GM10847 (cell line): ENCODE results near the gene KCTD2.
A peak's percentile ranks its signal among the peaks of the same experiment; 100 is the strongest.

Experiments used
- POLR2A ChIP-seq: IDR thresholded peaks from 2 replicates; pipeline ENCODE4 v1.6.1; 2011; ENCODE audit not compliant: insufficient read length; ENCODE audit errors: extremely low read depth

The KCTD2 gene

GRCh38 chr17:75046407-75047289, at the start of gene KCTD2, which contains the start of gene ATP5PD:
Gene KCTD2 (plus strand): TSS chr17:75047225. CDS start chr17:75047251, 26 bp downstream.
Gene ATP5PD (minus strand): TSS chr17:75046969. CDS start chr17:75042650, 4,319 bp downstream.
- peak; percentile 89 for TF ChIP-seq POLR2A

- TF ChIP-seq POLR2A, result no peak
Measured at GRCh38 chr17:74998783-74999182, 48.2 kb upstream of the KCTD2 start.

GRCh38 chr17:74999523-74999922, 47.5 kb upstream of the KCTD2 start:
- TF ChIP-seq POLR2A, result no peak

GRCh38 chr17:75001915-75002843, 44.8 kb upstream of the KCTD2 start:
- TF ChIP-seq POLR2A, result no peak

- no peak for TF ChIP-seq POLR2A
Measured at GRCh38 chr17:75003070-75003956, 43.7 kb upstream of the KCTD2 start.

GRCh38 chr17:75003957-75004355, 43.1 kb upstream of the KCTD2 start:
- TF ChIP-seq POLR2A, result no peak

GRCh38 chr17:75004371-75004770, 42.7 kb upstream of the KCTD2 start:
- no peak for TF ChIP-seq POLR2A

GRCh38 chr17:75005291-75005690, 41.7 kb upstream of the KCTD2 start:
- TF ChIP-seq POLR2A, result no peak

GRCh38 chr17:75006653-75007052, 40.4 kb upstream of the KCTD2 start:
- no peak for TF ChIP-seq POLR2A

- no peak for TF ChIP-seq POLR2A
Measured at GRCh38 chr17:75008373-75008772, 38.7 kb upstream of the KCTD2 start.

- no peak for TF ChIP-seq POLR2A
Measured at GRCh38 chr17:75009139-75009724, 37.8 kb upstream of the KCTD2 start.

- TF ChIP-seq POLR2A, result no peak
Measured at GRCh38 chr17:75010683-75011400, 36.2 kb upstream of the KCTD2 start.

- TF ChIP-seq POLR2A, result no peak
Measured at GRCh38 chr17:75011401-75012095, 35.5 kb upstream of the KCTD2 start.
